Thyroid gland (tissue), 4 donors: ENCODE results near the gene LGI4. TPM values are rescaled to one million over a fixed set of nuclear protein-coding genes. Genes with fewer than 3 reads are reported as not detected.

Experiments used
- DNase-seq, 2 donors: peaks; one replicate each; pipeline ENCODE4 v3.0.0-alpha.2; 2019
- H3K27ac ChIP-seq, 3 donors: fragments of 200-600 bp; sonication (generic); 1 replicate in 2 of 3; 2 replicates in 1 of 3; pipeline ENCODE4 v1.5.1; 2016 to 2019; ENCODE audit warnings: mild to moderate bottlenecking in 1 of 3, moderate library complexity in 1 of 3
- H3K27me3 ChIP-seq: fragments of 200-600 bp; sonication (generic); one replicate; pipeline ENCODE4 v1.5.1; 2019
- H3K36me3 ChIP-seq, 2 donors: fragments of 200-600 bp; sonication (generic); one replicate each; pipeline ENCODE4 v1.5.1; 2016 to 2019
- H3K4me1 ChIP-seq, 2 donors: fragments of 200-600 bp; sonication (generic); one replicate each; pipeline ENCODE4 v1.5.1; 2017 to 2019
- H3K4me3 ChIP-seq, 3 donors: fragments of 200-600 bp; sonication (generic); replicated peaks in 1 of 3; 1 replicate in 2 of 3; 2 replicates in 1 of 3; pipeline ENCODE4 v1.5.1; 2016; ENCODE audit warnings: mild to moderate bottlenecking in 1 of 3
- H3K9me3 ChIP-seq: fragments of 200-600 bp; sonication (generic); one replicate; pipeline ENCODE4 v1.5.1; 2017
- CTCF ChIP-seq, 6 experiments: fragments of 200-600 bp in 3 of 6; fragments of 450-650 bp in 3 of 6; sonication (generic) in 3 of 6; IDR thresholded peaks; one replicate each; pipeline ENCODE4 v1.5.1; 2016 to 2019; ENCODE audit warnings: antibody characterized with exemption in 6 of 6, mild to moderate bottlenecking in 2 of 6, inconsistent platforms in 1 of 6, moderate library complexity in 1 of 6
- POLR2A ChIP-seq, 2 donors: fragments of 450-650 bp; IDR thresholded peaks; one replicate each; pipeline ENCODE4 v1.6.1; 2017; ENCODE audit warnings: antibody characterized with exemption in 2 of 2, mild to moderate bottlenecking in 2 of 2, moderate library complexity in 1 of 2
- WGBS, 2 donors: methylation state at CpG; one replicate each; pipeline ENCODE4 v1.1.5; 2017; 5-methylcytosine and 5-hydroxymethylcytosine counted together
- intact Hi-C: fragments of 100-400 bp; cut with DNase I; formaldehyde crosslinking; loops from one replicate; pipeline ENCODE4 v1.15.1; 2023
- total RNA-seq, 4 donors: library from RNA; depleted of rRNA; stranded (reverse); fragments of >200 nt; gene quantifications; one replicate each; pipeline ENCODE4 v1.2.3, GENCODE V29; 2016

The LGI4 gene
- total RNA-seq, 4 donors from 2014 or later, result 3.2 to 10.9 (median 6.9) TPM

GRCh38 chr19:35094656-35095055, 40.2 kb downstream of the LGI4 start:
- Histone ChIP-seq H3K4me3 (no peak overlapping the region), H3K27ac (no peak overlapping the region), H3K9me3 (no peaks in the 10 kb centered on the region), H3K27me3 (no peaks in the 10 kb centered on the region), H3K4me1 (peaks cover 0 to 5% of the 10 kb centered on the region in 2 donors), H3K36me3 (no peaks in the 10 kb centered on the region)
- 89 to 90% methylated on average over 4 of the region's 4 CpGs for WGBS, 2 donors
- DNase-seq, result no peak
- no peak for TF ChIP-seq POLR2A (IDR thresholded peaks at IDR 0.05)
- no peak for TF ChIP-seq CTCF (IDR thresholded peaks at IDR 0.05)
- intact Hi-C loops, result no loop called here

DNA sequence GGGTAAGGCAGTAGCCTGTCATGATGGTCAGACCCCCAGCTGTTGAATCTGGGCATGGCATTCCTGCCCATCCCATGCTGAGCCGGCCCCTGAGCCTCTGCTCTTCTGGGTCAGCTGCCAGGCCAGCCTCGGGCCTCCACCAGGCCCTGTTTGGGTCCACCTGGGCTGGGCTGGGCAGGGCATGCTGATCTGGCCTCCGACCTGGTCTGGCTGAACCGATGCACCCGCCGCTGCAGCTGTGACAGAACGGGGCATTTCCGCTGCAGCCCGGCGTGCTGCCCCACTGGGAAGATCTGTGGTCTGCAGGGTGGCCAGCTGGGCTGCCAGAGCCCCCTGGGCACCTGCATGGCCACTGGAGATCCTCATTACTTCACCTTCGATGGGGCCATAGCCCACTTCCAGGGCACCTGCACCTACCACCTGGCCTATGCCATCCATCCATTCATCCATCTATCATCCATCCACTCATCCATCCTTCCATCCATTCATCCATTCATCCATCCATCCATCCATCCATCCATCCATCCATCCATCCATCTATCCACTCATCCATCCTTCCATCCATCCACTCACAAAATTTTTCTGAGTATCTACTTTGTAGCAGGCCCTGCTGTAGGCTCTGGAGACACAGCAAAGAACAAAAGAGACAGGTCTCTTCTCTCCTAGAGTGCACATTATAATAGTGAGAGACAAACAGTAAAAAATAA, 40.8 kb downstream of the LGI4 start:
- intact Hi-C loops, result no loop called here
- 88 to 96% methylated on average over 1 to 5 of the region's 11 CpGs for WGBS, 2 donors
- Histone ChIP-seq H3K27me3 (no peaks in the 10 kb centered on the region), H3K27ac (no peak overlapping the region), H3K9me3 (no peaks in the 10 kb centered on the region), H3K4me3 (no peak overlapping the region), H3K36me3 (no peaks in the 10 kb centered on the region), H3K4me1 (peaks cover 0 to 5% of the 10 kb centered on the region in 2 donors)
- TF ChIP-seq CTCF (IDR thresholded peaks at IDR 0.05) (no peak), POLR2A (IDR thresholded peaks at IDR 0.05) (no peak)
- DNase-seq, result no peak

GRCh38 chr19:35093430-35093829, 41.4 kb downstream of the LGI4 start:
- no peaks in the 10 kb centered on the region for H3K27me3 ChIP-seq
- WGBS, 2 donors, result 90 to 96% methylated on average over 5 of the region's 5 CpGs
- no peak overlapping the region for H3K4me3 ChIP-seq
- H3K4me1 ChIP-seq, result peaks cover 0 to 5% of the 10 kb centered on the region in 2 donors
- DNase-seq, result no peak
- TF ChIP-seq CTCF (IDR thresholded peaks at IDR 0.05) (no peak), POLR2A (IDR thresholded peaks at IDR 0.05) (no peak)
- intact Hi-C loops, result no loop called here
- no peaks in the 10 kb centered on the region for H3K9me3 ChIP-seq
- no peaks in the 10 kb centered on the region for H3K36me3 ChIP-seq
- no peak overlapping the region for H3K27ac ChIP-seq

DNA sequence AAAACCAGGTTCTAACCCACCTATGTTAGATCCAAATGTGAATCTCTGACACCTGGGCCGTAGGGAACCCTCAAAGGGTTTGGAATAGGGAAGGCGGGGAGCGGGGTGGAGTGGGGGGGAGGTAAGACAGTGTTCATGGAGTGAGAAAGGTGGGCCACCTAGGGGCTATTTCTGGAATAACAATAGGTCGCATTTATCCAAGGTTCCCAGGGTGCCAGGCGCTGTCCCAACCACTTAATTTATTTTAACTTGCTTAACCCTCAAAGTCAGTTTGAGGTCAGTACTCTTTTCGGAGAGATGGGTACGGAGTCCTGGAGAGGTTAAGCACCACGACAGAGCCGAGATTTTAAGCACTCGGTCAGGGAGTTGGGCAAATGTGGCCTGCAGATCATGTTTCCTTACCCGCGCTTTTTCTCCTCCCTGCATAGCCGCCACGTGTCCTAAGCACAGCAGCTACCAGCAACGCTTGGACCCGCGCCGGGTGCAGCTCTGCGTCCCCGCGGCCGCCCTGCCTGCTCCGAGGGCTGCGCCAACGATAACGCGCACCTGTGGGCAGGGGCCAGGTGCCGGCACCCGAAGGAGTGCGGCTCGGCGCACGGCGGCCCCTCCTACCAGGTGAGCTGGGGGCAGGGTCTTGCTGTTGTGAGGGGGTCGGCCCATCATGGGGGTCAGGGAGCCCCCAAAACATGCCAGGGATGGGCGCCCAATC, 44.2 kb downstream of the LGI4 start:
- peak; percentile 49 to 51 for DNase-seq
- no peaks in the 10 kb centered on the region for H3K9me3 ChIP-seq
- no peak overlapping the region for H3K27ac ChIP-seq
- H3K4me3 ChIP-seq, result no peak overlapping the region
- WGBS, 2 donors, result 2 to 9% methylated on average over 14 to 27 of the region's 36 CpGs
- no peaks in the 10 kb centered on the region for H3K27me3 ChIP-seq
- TF ChIP-seq CTCF (IDR thresholded peaks at IDR 0.05) (peak in 5 of 6 experiments; percentile 15 to 69 (median 53)), POLR2A (IDR thresholded peaks at IDR 0.05) (no peak)
- H3K4me1 ChIP-seq, result peaks cover 0 to 5% of the 10 kb centered on the region in 2 donors
- H3K36me3 ChIP-seq, result no peaks in the 10 kb centered on the region
- intact Hi-C loops, result no loop called here

DNA sequence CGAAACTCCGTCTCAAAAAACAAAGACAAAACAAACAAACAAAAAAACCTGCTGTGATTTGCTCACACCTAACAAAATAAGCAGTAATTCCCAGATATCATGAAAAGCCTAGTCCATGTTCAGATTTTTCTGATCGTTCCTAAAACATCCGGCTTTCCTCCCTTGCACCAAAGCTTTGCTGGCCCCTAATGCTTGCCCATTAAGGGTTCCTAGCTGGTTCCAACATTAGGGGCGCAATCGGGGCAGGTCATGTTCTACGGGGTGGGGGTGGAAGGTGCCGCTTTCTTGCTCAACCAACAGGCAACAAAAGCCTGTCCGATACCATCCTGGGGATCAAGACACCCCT, 44.7 kb downstream of the LGI4 start:
- no peak for TF ChIP-seq POLR2A (IDR thresholded peaks at IDR 0.05)
- no peak for TF ChIP-seq CTCF (IDR thresholded peaks at IDR 0.05)
- Histone ChIP-seq H3K27ac (no peak overlapping the region), H3K36me3 (no peaks in the 10 kb centered on the region), H3K27me3 (no peaks in the 10 kb centered on the region), H3K4me3 (no peak overlapping the region), H3K4me1 (peaks cover 0 to 5% of the 10 kb centered on the region in 2 donors), H3K9me3 (no peaks in the 10 kb centered on the region)
- intact Hi-C loops, result no loop called here
- DNase-seq, result no peak
- WGBS, 2 donors, result 39 to 40% methylated on average over 9 of the region's 9 CpGs
